SH-SY5Y (cell line): ENCODE data around the gene FCN1.

Experiments
- GATA2 ChIP-seq: IDR thresholded peaks from 2 replicates; pipeline ENCODE4 v1.6.1; 2011; ENCODE audit warnings: mild to moderate bottlenecking, low read depth, low read length
- GATA3 ChIP-seq: IDR thresholded peaks from 2 replicates; pipeline ENCODE4 v1.6.1; 2011; ENCODE audit warnings: low read depth, mild to moderate bottlenecking, low read length, moderate library complexity

DNA sequence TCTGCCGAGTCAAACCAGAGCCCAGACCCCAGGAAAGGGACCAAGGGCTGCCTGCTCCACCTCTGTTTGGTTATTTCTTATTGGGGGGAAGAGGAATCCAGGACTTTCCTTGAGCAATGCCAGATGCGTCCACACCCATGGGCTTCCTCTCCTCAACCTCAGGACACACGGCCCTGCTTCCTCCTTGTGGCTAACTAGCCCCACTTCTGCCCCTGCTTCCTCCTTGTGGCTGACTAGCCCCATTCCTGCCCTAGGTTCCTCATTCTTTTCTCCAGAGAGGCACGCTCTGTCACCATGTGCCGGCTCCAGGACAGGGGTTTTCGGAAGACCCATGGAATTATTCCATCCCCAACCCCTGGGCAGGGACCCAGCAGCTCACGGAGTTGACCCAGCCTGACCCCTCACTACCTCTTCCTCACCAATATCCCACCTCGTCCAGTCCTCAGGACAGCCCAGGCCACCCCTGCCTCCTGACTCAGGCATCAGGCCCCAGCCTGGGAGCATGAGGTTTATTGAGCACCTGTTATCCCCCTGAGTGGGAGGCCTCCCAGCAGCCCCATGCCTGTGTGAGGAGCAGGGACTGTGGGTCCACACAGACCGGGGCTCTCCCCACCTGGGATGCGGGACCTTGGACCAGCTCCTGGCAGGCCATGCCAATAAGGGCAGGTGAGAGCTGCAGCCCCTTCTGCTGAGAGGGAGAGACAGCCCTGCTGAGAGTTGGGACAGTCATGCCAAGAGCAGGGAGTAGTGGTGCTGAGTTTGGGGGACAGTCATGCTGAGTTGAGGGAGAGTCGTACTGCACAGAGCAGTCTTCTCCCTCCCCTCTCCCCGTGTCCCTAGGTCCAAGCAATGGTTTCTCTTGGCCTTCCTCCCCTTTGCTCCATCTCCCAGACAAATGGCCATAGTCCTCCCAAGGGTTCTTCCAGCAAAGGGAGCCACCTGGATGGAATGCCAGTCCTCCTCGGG lies 11.8 kb upstream of the FCN1 start:
- TF ChIP-seq GATA2 (no peak), GATA3 (no peak)
